ENCODE data around the gene TTF2. TPM values are rescaled to one million over a fixed set of nuclear protein-coding genes. Genes with fewer than 3 reads are reported as not detected.

TTF2 gene
- polyA plus RNA-seq, 1 donor (not counting 4 experiments of a cell fraction or from before 2014, with no cell fraction given) = 23.0 TPM

DNA sequence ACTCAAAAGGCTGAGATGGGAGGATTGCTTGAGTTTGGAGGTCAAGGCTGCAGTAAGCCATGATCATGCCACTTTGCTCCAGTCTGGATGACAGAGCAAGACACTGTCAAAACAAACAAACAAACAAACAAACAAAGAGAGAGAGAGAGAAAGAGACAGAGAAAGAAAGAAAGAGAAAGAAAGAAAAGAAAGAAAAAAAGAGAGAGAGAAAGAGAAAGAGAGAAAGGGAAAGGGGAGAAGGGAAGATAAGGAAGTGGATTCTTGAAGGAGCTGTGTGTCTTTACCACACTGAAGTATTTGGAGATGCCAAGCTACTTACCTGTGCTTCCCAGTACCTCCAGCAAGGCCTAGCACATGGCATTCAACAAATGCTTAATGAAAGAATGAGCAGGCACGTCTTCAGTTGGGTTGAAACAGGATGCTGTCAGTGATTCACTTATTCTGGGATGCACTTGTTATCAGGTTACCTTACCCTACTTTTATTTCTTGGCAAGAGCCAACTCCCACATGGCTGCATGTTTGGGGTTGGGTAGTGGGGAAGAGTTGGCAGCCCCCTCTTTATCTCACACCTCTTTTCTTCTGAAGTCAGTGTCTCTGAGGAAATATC, 29.8 kb upstream of the TTF2 start:
- Histone ChIP-seq H3K9me1 (ENCODE audit: control insufficient read depth, extremely low read depth, insufficient read depth, low read length) (no peaks in the 10 kb centered on the region), H3K4me1 (ENCODE audit: control insufficient read depth, extremely low read depth, insufficient read depth, low read length) (no peaks in the 10 kb centered on the region), H3K9me3 (ENCODE audit: control insufficient read depth, low read depth, low read length) (no peaks in the 10 kb centered on the region), H3K4me3 (ENCODE audit: control insufficient read depth in 2 of 3, extremely low read depth in 1 of 3, insufficient read depth in 2 of 3, low read depth in 1 of 3, low read length in 3 of 3) (no peak overlapping the region), H4K20me1 (ENCODE audit: control insufficient read depth, extremely low read depth, insufficient read depth, low read length) (no peaks in the 10 kb centered on the region), H2AFZ (ENCODE audit: control insufficient read depth, low read length) (no peak overlapping the region), H3K27me3 (ENCODE audit: control insufficient read depth, extremely low read depth, insufficient read depth, low read length) (no peaks in the 10 kb centered on the region), H3K9ac (ENCODE audit: control insufficient read depth, extremely low read depth, insufficient read depth, low read length) (no peak overlapping the region), H3K27ac (ENCODE audit: control insufficient read depth, insufficient read depth, low read length) (no peak overlapping the region), H3K36me3 (ENCODE audit: control insufficient read depth in 2 of 2, extremely low read depth in 1 of 2, insufficient read depth in 2 of 2, low read length in 2 of 2) (peaks cover 3 to 5% of the 10 kb centered on the region in 2 experiments), H3K79me2 (ENCODE audit: control insufficient read depth, insufficient read depth, low read length) (no peaks in the 10 kb centered on the region), H3K4me2 (ENCODE audit: control insufficient read depth, extremely low read depth, insufficient read depth, low read depth, low read length) (no peak overlapping the region)
- no peak for FAIRE-seq
- TF ChIP-seq EZH2 (IDR thresholded peaks at IDR 0.05; ENCODE audit: low read length) (no peak), CTCF (optimal IDR thresholded peaks at IDR 0.05 in 1 of 3, IDR thresholded peaks at IDR 0.05 in 1 of 3, conservative IDR thresholded peaks at IDR 0.05 in 1 of 3; ENCODE audit: extremely low read depth in 1 of 3, insufficient read depth in 2 of 3, low read length in 3 of 3) (no peak)
- DNase-seq (ENCODE audit: low read depth, low spot score) = no peak
- dilution Hi-C loops (cut with MboI; ENCODE audit: extremely low pct_ligation_motif_present, low sequenced_read_pairs) = no loop called here

DNA sequence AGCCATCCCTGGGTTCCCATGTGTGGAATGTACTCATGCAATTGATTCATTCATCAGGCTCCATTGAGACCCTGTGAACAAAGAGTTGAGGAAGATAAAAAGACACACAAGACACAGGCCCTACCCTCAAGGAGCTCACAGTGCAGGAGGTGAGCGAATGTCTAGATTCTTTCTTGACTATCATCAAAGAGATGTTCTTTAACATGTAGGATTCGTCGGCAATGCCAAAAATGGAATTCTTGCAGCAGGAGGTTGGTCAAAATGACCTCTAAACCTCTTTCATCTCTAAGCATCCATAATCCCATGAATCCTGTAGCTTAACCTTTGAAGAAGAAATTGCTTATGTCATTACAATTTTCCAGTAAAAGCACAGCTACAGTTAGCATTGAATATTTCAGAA, 27.9 kb upstream of the TTF2 start:
- Histone ChIP-seq H3K79me2 (ENCODE audit: control insufficient read depth, insufficient read depth, low read length) (no peaks in the 10 kb centered on the region), H3K4me3 (ENCODE audit: control insufficient read depth in 2 of 3, extremely low read depth in 1 of 3, insufficient read depth in 2 of 3, low read depth in 1 of 3, low read length in 3 of 3) (no peak overlapping the region), H3K9ac (ENCODE audit: control insufficient read depth, extremely low read depth, insufficient read depth, low read length) (no peak overlapping the region), H3K4me1 (ENCODE audit: control insufficient read depth, extremely low read depth, insufficient read depth, low read length) (no peaks in the 10 kb centered on the region), H3K27me3 (ENCODE audit: control insufficient read depth, extremely low read depth, insufficient read depth, low read length) (no peaks in the 10 kb centered on the region), H3K27ac (ENCODE audit: control insufficient read depth, insufficient read depth, low read length) (no peak overlapping the region), H3K9me3 (ENCODE audit: control insufficient read depth, low read depth, low read length) (no peaks in the 10 kb centered on the region), H3K9me1 (ENCODE audit: control insufficient read depth, extremely low read depth, insufficient read depth, low read length) (no peaks in the 10 kb centered on the region), H4K20me1 (ENCODE audit: control insufficient read depth, extremely low read depth, insufficient read depth, low read length) (no peaks in the 10 kb centered on the region), H2AFZ (ENCODE audit: control insufficient read depth, low read length) (no peak overlapping the region), H3K36me3 (ENCODE audit: control insufficient read depth in 2 of 2, extremely low read depth in 1 of 2, insufficient read depth in 2 of 2, low read length in 2 of 2) (peaks cover 6 to 7% of the 10 kb centered on the region in 2 experiments), H3K4me2 (ENCODE audit: control insufficient read depth, extremely low read depth, insufficient read depth, low read depth, low read length) (no peak overlapping the region)
- TF ChIP-seq CTCF (optimal IDR thresholded peaks at IDR 0.05 in 1 of 3, IDR thresholded peaks at IDR 0.05 in 1 of 3, conservative IDR thresholded peaks at IDR 0.05 in 1 of 3; ENCODE audit: extremely low read depth in 1 of 3, insufficient read depth in 2 of 3, low read length in 3 of 3) (no peak), EZH2 (IDR thresholded peaks at IDR 0.05; ENCODE audit: low read length) (no peak)
- FAIRE-seq = no peak
- dilution Hi-C loops (cut with MboI; ENCODE audit: extremely low pct_ligation_motif_present, low sequenced_read_pairs) = no loop called here
- no peak for DNase-seq (ENCODE audit: low read depth, low spot score)

Data from keratinocyte (primary cell).